Natural killer cell (primary cell): ENCODE data around the gene ATG101. TPM values are rescaled to one million over a fixed set of nuclear protein-coding genes. Genes with fewer than 3 reads are reported as not detected.

ENCODE experiments used
- ATAC-seq, 3 donors: fragments of 150-1000 bp in 2 of 3; fragments of 200-7000 bp in 1 of 3; cut with Tn5 transposase; 1 replicate in 1 of 3; 2 replicates in 2 of 3; pipeline ENCODE4 v1.10.0; 2021; ENCODE audit warnings: mild to moderate bottlenecking in 2 of 3, moderate library complexity in 2 of 3
- DNase-seq, 2 donors: peaks; one replicate each; pipeline versions ENCODE4 v3.0.0 to v3.0.0-alpha.2; 2013 to 2021; ENCODE audit warnings: mixed read lengths in 1 of 2
- H3K27ac ChIP-seq: one replicate; pipeline ENCODE4 v1.5.1; 2013; ENCODE audit warnings: mild to moderate bottlenecking, low read length
- H3K27me3 ChIP-seq: one replicate; pipeline ENCODE4 v1.6.1; 2013; ENCODE audit warnings: low read length; ENCODE audit not compliant: control insufficient read depth, insufficient read depth
- H3K36me3 ChIP-seq: one replicate; pipeline ENCODE4 v1.6.1; 2013; ENCODE audit warnings: low read length; ENCODE audit not compliant: control insufficient read depth, insufficient read depth
- H3K4me1 ChIP-seq: one replicate; pipeline ENCODE4 v1.6.1; 2013; ENCODE audit warnings: low read length; ENCODE audit not compliant: control insufficient read depth, insufficient read depth
- H3K4me3 ChIP-seq: one replicate; pipeline ENCODE4 v1.5.1; 2013; ENCODE audit warnings: low read length
- H3K9me3 ChIP-seq: one replicate; pipeline ENCODE4 v1.6.1; 2013; ENCODE audit warnings: low read length; ENCODE audit not compliant: control insufficient read depth, insufficient read depth
- H3K27ac Mint-ChIP-seq, 2 donors: one replicate each; pipeline ENCODE4 v1.8.0; 2022; ENCODE audit warnings: mild to moderate bottlenecking in 2 of 2, mixed read lengths in 2 of 2, moderate library complexity in 1 of 2
- H3K27me3 Mint-ChIP-seq, 2 donors: one replicate each; pipeline ENCODE4 v1.8.0; 2022; ENCODE audit warnings: low read depth in 2 of 2, mixed read lengths in 2 of 2
- H3K36me3 Mint-ChIP-seq: one replicate; pipeline ENCODE4 v1.8.0; 2022; ENCODE audit warnings: mixed read lengths
- H3K4me1 Mint-ChIP-seq, 2 donors: one replicate each; pipeline ENCODE4 v1.8.0; 2022; ENCODE audit warnings: mixed read lengths in 2 of 2
- H3K4me3 Mint-ChIP-seq: one replicate; pipeline ENCODE4 v1.8.0; 2022; ENCODE audit warnings: mild to moderate bottlenecking, moderate library complexity, mixed read lengths
- H3K9me3 Mint-ChIP-seq, 2 donors: one replicate each; pipeline ENCODE4 v1.8.0; 2022; ENCODE audit warnings: mixed read lengths in 2 of 2
- CTCF ChIP-seq: fragments of 200-600 bp; IDR thresholded peaks from one replicate; pipeline ENCODE4 v1.8.0; 2022; ENCODE audit warnings: antibody characterized with exemption
- WGBS: methylation state at CpG from one replicate; pipeline ENCODE4 v1.1.7; 2013; ENCODE audit warnings: missing lambda C conversion rate; ENCODE audit not compliant: insufficient coverage; 5-methylcytosine and 5-hydroxymethylcytosine counted together
- intact Hi-C: fragments of 100-400 bp; cut with micrococcal nuclease; formaldehyde crosslinking; loops from one replicate; pipeline ENCODE4 v1.14.2; 2022
- total RNA-seq, 4 donors: library from RNA; stranded (reverse); fragments of 120-200 nt in 1 of 4; gene quantifications; one replicate each; pipeline versions ENCODE4 v1.2.3 to v1.2.4, GENCODE V29; 2013 to 2022

Gene ATG101
- total RNA-seq, 3 donors from 2014 or later (not counting 1 experiment from before 2014, with no cell fraction given) = 18.6 to 32.8 (median 23.3) TPM

GRCh38 chr12:52123487-52124186 lies 53.9 kb downstream of the ATG101 start:
- Mint-ChIP-seq H3K9me3 (no peaks in the 10 kb centered on the region), H3K36me3 (no peaks in the 10 kb centered on the region), H3K4me3 (no peak overlapping the region), H3K4me1 (peaks cover 4 to 7% of the 10 kb centered on the region in 2 donors), H3K27ac (no peak overlapping the region), H3K27me3 (peaks cover 36 to 40% of the 10 kb centered on the region in 2 donors)
- H3K4me1 ChIP-seq = peaks cover 16% of the 10 kb centered on the region
- intact Hi-C loops = no loop called here
- H3K27me3 ChIP-seq = peaks cover 10% of the 10 kb centered on the region
- H3K27ac ChIP-seq = no peak overlapping the region
- no peaks in the 10 kb centered on the region for H3K36me3 ChIP-seq
- WGBS = 69% methylated on average over 8 of the region's 8 CpGs
- no peak overlapping the region for H3K4me3 ChIP-seq
- DNase-seq (no peak), ATAC-seq (no peak)
- no peak for TF ChIP-seq CTCF
- H3K9me3 ChIP-seq = no peaks in the 10 kb centered on the region

- Histone ChIP-seq H3K27me3 (peaks cover 7% of the 10 kb centered on the region), H3K4me3 (no peak overlapping the region), H3K9me3 (no peaks in the 10 kb centered on the region), H3K36me3 (no peaks in the 10 kb centered on the region), H3K27ac (no peak overlapping the region), H3K4me1 (peaks cover 3% of the 10 kb centered on the region)
- Mint-ChIP-seq H3K36me3 (no peaks in the 10 kb centered on the region), H3K4me1 (peaks cover 0 to 4% of the 10 kb centered on the region in 2 donors), H3K9me3 (no peaks in the 10 kb centered on the region), H3K27me3 (peaks cover 26 to 36% of the 10 kb centered on the region in 2 donors), H3K4me3 (no peak overlapping the region), H3K27ac (no peak overlapping the region)
- 94% methylated on average over 5 of the region's 6 CpGs for WGBS
- DNase-seq (no peak), ATAC-seq (no peak)
- TF ChIP-seq CTCF = no peak
- intact Hi-C loops = no loop called here
Observed at GRCh38 chr12:52125476-52125900, 55.7 kb downstream of the ATG101 start.

- peaks cover 5% of the 10 kb centered on the region for H3K27me3 ChIP-seq
- DNase-seq (no peak), ATAC-seq (no peak)
- no peaks in the 10 kb centered on the region for H3K36me3 ChIP-seq
- no peak overlapping the region for H3K27ac ChIP-seq
- no peak overlapping the region for H3K4me3 Mint-ChIP-seq
- H3K9me3 ChIP-seq = no peaks in the 10 kb centered on the region
- intact Hi-C loops = no loop called here
- no peak overlapping the region for H3K4me3 ChIP-seq
- no peak overlapping the region for H3K27ac Mint-ChIP-seq
- no peaks in the 10 kb centered on the region for H3K36me3 Mint-ChIP-seq
- H3K4me1 Mint-ChIP-seq = peaks cover 0 to 4% of the 10 kb centered on the region in 2 donors
- peaks cover 3% of the 10 kb centered on the region for H3K4me1 ChIP-seq
- no peak for TF ChIP-seq CTCF
- WGBS = 94% methylated on average over 2 of the region's 2 CpGs
- H3K9me3 Mint-ChIP-seq = no peaks in the 10 kb centered on the region
- H3K27me3 Mint-ChIP-seq = peaks cover 25 to 30% of the 10 kb centered on the region in 2 donors
Observed at GRCh38 chr12:52126050-52126604, 56.3 kb downstream of the ATG101 start.

Other genes with a start within 250 kb of the ATG101 start
- 1 to 10 TPM; 1.4 to 1.6 (median 1.5) TPM for gene FIGNL2, start 221.3 kb upstream of the ATG101 start, total RNA-seq
- not detected for gene ANKRD33, start 181.9 kb upstream of the ATG101 start, total RNA-seq
- under 1 TPM in 1 of 3 donors, not detected in 2; 0.57 TPM for gene ACVRL1, start 162.5 kb upstream of the ATG101 start, total RNA-seq
- 1 to 10 TPM; 5.9 to 9.6 (median 6.6) TPM for gene ACVR1B, start 118.3 kb upstream of the ATG101 start, total RNA-seq
- 100 to 1,000 TPM; 403 to 663 (median 424) TPM for gene TAMALIN, start 63.0 kb upstream of the ATG101 start, total RNA-seq
- gene NR4A1, start 18.5 kb upstream of the ATG101 start, total RNA-seq = 100 to 1,000 TPM in 1 of 3 donors, 10 to 100 TPM in 2; 72.5 to 177 (median 96.7) TPM
- not detected for gene SMIM41, start 9.7 kb downstream of the ATG101 start, total RNA-seq
- gene KRT80, start 122.0 kb downstream of the ATG101 start, total RNA-seq = not detected
- gene KRT7, start 163.3 kb downstream of the ATG101 start, total RNA-seq = under 1 TPM in 1 of 3 donors, not detected in 2; 0.54 TPM
- 1 to 10 TPM; 2.0 to 3.6 (median 2.7) TPM for gene KRT86, start 204.7 kb downstream of the ATG101 start, total RNA-seq
- 1 to 10 TPM in 2 of 3 donors, under 1 TPM in 1; 0.28 to 1.4 (median 1.3) TPM for gene KRT81, start 221.6 kb downstream of the ATG101 start, total RNA-seq